Measurements from ENCODE around the gene PHLDA2.
A peak's percentile ranks its signal among the peaks of the same experiment; 100 is the strongest.

PHLDA2 gene

DNA sequence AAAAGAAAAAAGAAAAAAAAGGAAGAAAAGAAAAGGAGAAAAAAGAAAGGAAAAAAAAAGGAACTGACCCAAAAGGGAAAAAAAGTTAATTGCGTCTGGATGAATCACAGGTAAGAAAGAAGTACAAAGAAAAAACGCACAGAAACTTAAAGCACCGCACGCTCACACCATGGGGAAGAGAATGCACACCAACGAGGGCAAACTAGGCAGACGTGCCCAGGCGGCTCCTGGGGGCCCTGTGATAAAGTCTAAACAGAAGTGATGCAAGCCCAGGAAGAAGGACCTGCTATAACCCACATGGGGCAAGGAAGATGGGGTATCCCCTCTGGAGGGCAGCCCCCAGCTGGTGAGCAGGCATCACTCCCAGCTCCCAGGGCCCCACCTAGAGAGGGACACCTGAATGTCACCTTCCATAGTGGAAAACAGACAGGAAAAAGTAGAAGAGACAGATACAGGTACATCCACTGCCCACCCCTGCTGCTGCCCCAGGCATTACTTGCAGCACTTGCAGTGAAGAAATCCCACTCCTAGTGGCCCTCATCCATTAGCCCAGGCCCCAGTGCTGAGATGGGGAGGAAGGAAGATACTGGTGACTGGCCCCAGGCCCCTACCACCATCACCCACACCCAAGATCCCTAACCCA, 34.0 kb upstream of the PHLDA2 start:
- no peak overlapping the region for H2BK5ac ChIP-seq (ENCODE audit: low read depth, low read length, poor library complexity, severe bottlenecking)
- no peak overlapping the region for H3K4me3 ChIP-seq (ENCODE audit: insufficient read depth in 1 of 2, low read depth in 1 of 2, low read length in 2 of 2)
- no peak overlapping the region for H2AK5ac ChIP-seq (ENCODE audit: low read length, severe bottlenecking)
- H3K9ac ChIP-seq (ENCODE audit: low read length), result no peak overlapping the region
- no peak overlapping the region for H4K91ac ChIP-seq (ENCODE audit: low read length)
- peaks cover 5% of the 10 kb centered on the region for H3K4me1 ChIP-seq (ENCODE audit: control insufficient read depth, insufficient read depth, low read depth, low read length)
- no peak overlapping the region for H3K18ac ChIP-seq (ENCODE audit: low read depth in 1 of 2, low read length in 2 of 2)
- H3K27ac ChIP-seq (ENCODE audit: low read length, poor library complexity, severe bottlenecking), result no peak overlapping the region
- H3K36me3 ChIP-seq (ENCODE audit: control insufficient read depth in 1 of 2, insufficient read depth in 2 of 2, low read depth in 1 of 2, low read length in 2 of 2), result peaks cover 56 to 94% of the 10 kb centered on the region in 2 experiments
- no peak overlapping the region for H3K4me2 ChIP-seq (ENCODE audit: low read length, poor library complexity, severe bottlenecking)
- peak overlapping the region; percentile 9 for H4K8ac ChIP-seq (ENCODE audit: low read length)
- H2BK12ac ChIP-seq (ENCODE audit: low read length in 2 of 2), result no peak overlapping the region
- no peak overlapping the region for H2BK15ac ChIP-seq (ENCODE audit: low read depth, poor library complexity, severe bottlenecking)
- H3K14ac ChIP-seq (ENCODE audit: low read length in 2 of 2), result no peak overlapping the region
- peaks cover 40% of the 10 kb centered on the region for H3K79me1 ChIP-seq (replicated peaks; ENCODE audit: low read length, poor library complexity, severe bottlenecking)
- no peak overlapping the region for H3K23ac ChIP-seq (ENCODE audit: low read length in 2 of 2)
- H3K27me3 ChIP-seq (ENCODE audit: control insufficient read depth in 1 of 2, insufficient read depth in 1 of 2, low read length in 2 of 2), result no peaks in the 10 kb centered on the region
- H2AFZ ChIP-seq (ENCODE audit: low read depth, low read length), result no peak overlapping the region
- no peaks in the 10 kb centered on the region for H3K9me3 ChIP-seq (ENCODE audit: control insufficient read depth, low read length)
- no peak for DNase-seq
- no peak overlapping the region for H2BK120ac ChIP-seq (ENCODE audit: low read depth, low read length)
- 93% methylated on average over 7 of the region's 7 CpGs for WGBS
- no peak overlapping the region for H3K4ac ChIP-seq (ENCODE audit: low read depth in 1 of 2, low read length in 2 of 2)

- Histone ChIP-seq H2BK12ac (ENCODE audit: low read length in 2 of 2) (no peak overlapping the region), H4K8ac (ENCODE audit: low read length) (no peak overlapping the region), H2BK5ac (ENCODE audit: low read depth, low read length, poor library complexity, severe bottlenecking) (no peak overlapping the region), H2BK120ac (ENCODE audit: low read depth, low read length) (no peak overlapping the region), H3K36me3 (ENCODE audit: control insufficient read depth in 1 of 2, insufficient read depth in 2 of 2, low read depth in 1 of 2, low read length in 2 of 2) (peaks cover 48 to 97% of the 10 kb centered on the region in 2 experiments), H2AFZ (ENCODE audit: low read depth, low read length) (no peak overlapping the region), H4K91ac (ENCODE audit: low read length) (no peak overlapping the region), H3K4ac (ENCODE audit: low read depth in 1 of 2, low read length in 2 of 2) (no peak overlapping the region), H3K14ac (ENCODE audit: low read length in 2 of 2) (no peak overlapping the region), H3K4me2 (ENCODE audit: low read length, poor library complexity, severe bottlenecking) (no peak overlapping the region), H3K79me1 (replicated peaks; ENCODE audit: low read length, poor library complexity, severe bottlenecking) (peaks cover 37% of the 10 kb centered on the region), H3K9me3 (ENCODE audit: control insufficient read depth, low read length) (no peaks in the 10 kb centered on the region), H2AK5ac (ENCODE audit: low read length, severe bottlenecking) (no peak overlapping the region), H3K27me3 (ENCODE audit: control insufficient read depth in 1 of 2, insufficient read depth in 1 of 2, low read length in 2 of 2) (no peaks in the 10 kb centered on the region), H3K18ac (ENCODE audit: low read depth in 1 of 2, low read length in 2 of 2) (no peak overlapping the region), H3K4me3 (ENCODE audit: insufficient read depth in 1 of 2, low read depth in 1 of 2, low read length in 2 of 2) (no peak overlapping the region), H3K27ac (ENCODE audit: low read length, poor library complexity, severe bottlenecking) (no peak overlapping the region), H2BK15ac (ENCODE audit: low read depth, poor library complexity, severe bottlenecking) (no peak overlapping the region), H3K9ac (ENCODE audit: low read length) (no peak overlapping the region), H3K4me1 (ENCODE audit: control insufficient read depth, insufficient read depth, low read depth, low read length) (peaks cover 9% of the 10 kb centered on the region), H3K23ac (ENCODE audit: low read length in 2 of 2) (no peak overlapping the region)
- DNase-seq, result no peak
- WGBS, result 92% methylated on average over 4 of the region's 5 CpGs
These were observed 31.9 kb upstream of the PHLDA2 start for GRCh38 chr11:2961080-2961479.

GRCh38 chr11:2960139-2960538, 30.9 kb upstream of the PHLDA2 start:
- H2BK12ac ChIP-seq (ENCODE audit: low read length in 2 of 2), result no peak overlapping the region
- no peak overlapping the region for H2BK5ac ChIP-seq (ENCODE audit: low read depth, low read length, poor library complexity, severe bottlenecking)
- DNase-seq, result no peak
- no peak overlapping the region for H3K4me3 ChIP-seq (ENCODE audit: insufficient read depth in 1 of 2, low read depth in 1 of 2, low read length in 2 of 2)
- H2AK5ac ChIP-seq (ENCODE audit: low read length, severe bottlenecking), result no peak overlapping the region
- no peaks in the 10 kb centered on the region for H3K9me3 ChIP-seq (ENCODE audit: control insufficient read depth, low read length)
- H3K9ac ChIP-seq (ENCODE audit: low read length), result no peak overlapping the region
- H4K91ac ChIP-seq (ENCODE audit: low read length), result no peak overlapping the region
- H3K14ac ChIP-seq (ENCODE audit: low read length in 2 of 2), result no peak overlapping the region
- no peak overlapping the region for H2BK15ac ChIP-seq (ENCODE audit: low read depth, poor library complexity, severe bottlenecking)
- no peak overlapping the region for H3K4ac ChIP-seq (ENCODE audit: low read depth in 1 of 2, low read length in 2 of 2)
- 98% methylated on average over 5 of the region's 7 CpGs for WGBS
- H3K27ac ChIP-seq (ENCODE audit: low read length, poor library complexity, severe bottlenecking), result no peak overlapping the region
- no peak overlapping the region for H2AFZ ChIP-seq (ENCODE audit: low read depth, low read length)
- H3K79me1 ChIP-seq (replicated peaks; ENCODE audit: low read length, poor library complexity, severe bottlenecking), result peaks cover 35% of the 10 kb centered on the region
- no peak overlapping the region for H2BK120ac ChIP-seq (ENCODE audit: low read depth, low read length)
- H3K4me2 ChIP-seq (ENCODE audit: low read length, poor library complexity, severe bottlenecking), result no peak overlapping the region
- H3K36me3 ChIP-seq (ENCODE audit: control insufficient read depth in 1 of 2, insufficient read depth in 2 of 2, low read depth in 1 of 2, low read length in 2 of 2), result peaks cover 43 to 97% of the 10 kb centered on the region in 2 experiments
- H3K23ac ChIP-seq (ENCODE audit: low read length in 2 of 2), result no peak overlapping the region
- peaks cover 15% of the 10 kb centered on the region for H3K4me1 ChIP-seq (ENCODE audit: control insufficient read depth, insufficient read depth, low read depth, low read length)
- H3K18ac ChIP-seq (ENCODE audit: low read depth in 1 of 2, low read length in 2 of 2), result no peak overlapping the region
- H4K8ac ChIP-seq (ENCODE audit: low read length), result no peak overlapping the region
- no peaks in the 10 kb centered on the region for H3K27me3 ChIP-seq (ENCODE audit: control insufficient read depth in 1 of 2, insufficient read depth in 1 of 2, low read length in 2 of 2)

DNA sequence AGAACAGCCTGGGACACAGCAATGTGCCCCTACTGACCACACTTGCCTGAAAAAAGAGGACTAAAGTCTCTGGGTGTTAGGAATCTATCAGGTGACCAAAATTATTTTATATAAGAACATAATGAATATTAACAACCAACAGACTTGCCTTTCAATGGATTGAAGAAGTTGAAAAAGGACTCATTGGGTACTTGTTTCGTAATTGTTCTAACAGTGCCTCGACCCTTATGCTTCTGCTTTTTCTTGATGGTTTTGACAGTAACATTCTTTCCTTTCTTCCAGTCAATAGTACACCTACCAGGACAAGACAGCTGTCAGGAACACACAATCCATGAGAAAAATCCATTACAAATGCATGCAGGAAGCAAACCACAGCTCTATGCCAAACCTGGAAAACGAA, 29.0 kb upstream of the PHLDA2 start:
- Histone ChIP-seq H3K4me1 (ENCODE audit: control insufficient read depth, insufficient read depth, low read depth, low read length) (peaks cover 20% of the 10 kb centered on the region), H3K4me2 (ENCODE audit: low read length, poor library complexity, severe bottlenecking) (no peak overlapping the region), H4K8ac (ENCODE audit: low read length) (no peak overlapping the region), H3K36me3 (ENCODE audit: control insufficient read depth in 1 of 2, insufficient read depth in 2 of 2, low read depth in 1 of 2, low read length in 2 of 2) (peaks cover 39 to 97% of the 10 kb centered on the region in 2 experiments), H2BK12ac (ENCODE audit: low read length in 2 of 2) (no peak overlapping the region), H2BK15ac (ENCODE audit: low read depth, poor library complexity, severe bottlenecking) (no peak overlapping the region), H3K27ac (ENCODE audit: low read length, poor library complexity, severe bottlenecking) (no peak overlapping the region), H2BK5ac (ENCODE audit: low read depth, low read length, poor library complexity, severe bottlenecking) (no peak overlapping the region), H3K18ac (ENCODE audit: low read depth in 1 of 2, low read length in 2 of 2) (no peak overlapping the region), H3K4ac (ENCODE audit: low read depth in 1 of 2, low read length in 2 of 2) (no peak overlapping the region), H3K27me3 (ENCODE audit: control insufficient read depth in 1 of 2, insufficient read depth in 1 of 2, low read length in 2 of 2) (no peaks in the 10 kb centered on the region), H3K9me3 (ENCODE audit: control insufficient read depth, low read length) (no peaks in the 10 kb centered on the region), H3K79me1 (replicated peaks; ENCODE audit: low read length, poor library complexity, severe bottlenecking) (peaks cover 24% of the 10 kb centered on the region), H3K4me3 (ENCODE audit: insufficient read depth in 1 of 2, low read depth in 1 of 2, low read length in 2 of 2) (no peak overlapping the region), H2AK5ac (ENCODE audit: low read length, severe bottlenecking) (no peak overlapping the region), H4K91ac (ENCODE audit: low read length) (no peak overlapping the region), H2AFZ (ENCODE audit: low read depth, low read length) (no peak overlapping the region), H2BK120ac (ENCODE audit: low read depth, low read length) (no peak overlapping the region), H3K9ac (ENCODE audit: low read length) (no peak overlapping the region), H3K23ac (ENCODE audit: low read length in 2 of 2) (no peak overlapping the region), H3K14ac (ENCODE audit: low read length in 2 of 2) (no peak overlapping the region)
- WGBS, result 94% methylated on average over 3 of the region's 3 CpGs
- no peak for DNase-seq
